ENCODE results near the gene POLR3E. TPM values are rescaled to one million over a fixed set of nuclear protein-coding genes. Genes with fewer than 3 reads are reported as not detected.
A peak's percentile ranks its signal among the peaks of the same experiment; 100 is the strongest.

The POLR3E gene, protein sequence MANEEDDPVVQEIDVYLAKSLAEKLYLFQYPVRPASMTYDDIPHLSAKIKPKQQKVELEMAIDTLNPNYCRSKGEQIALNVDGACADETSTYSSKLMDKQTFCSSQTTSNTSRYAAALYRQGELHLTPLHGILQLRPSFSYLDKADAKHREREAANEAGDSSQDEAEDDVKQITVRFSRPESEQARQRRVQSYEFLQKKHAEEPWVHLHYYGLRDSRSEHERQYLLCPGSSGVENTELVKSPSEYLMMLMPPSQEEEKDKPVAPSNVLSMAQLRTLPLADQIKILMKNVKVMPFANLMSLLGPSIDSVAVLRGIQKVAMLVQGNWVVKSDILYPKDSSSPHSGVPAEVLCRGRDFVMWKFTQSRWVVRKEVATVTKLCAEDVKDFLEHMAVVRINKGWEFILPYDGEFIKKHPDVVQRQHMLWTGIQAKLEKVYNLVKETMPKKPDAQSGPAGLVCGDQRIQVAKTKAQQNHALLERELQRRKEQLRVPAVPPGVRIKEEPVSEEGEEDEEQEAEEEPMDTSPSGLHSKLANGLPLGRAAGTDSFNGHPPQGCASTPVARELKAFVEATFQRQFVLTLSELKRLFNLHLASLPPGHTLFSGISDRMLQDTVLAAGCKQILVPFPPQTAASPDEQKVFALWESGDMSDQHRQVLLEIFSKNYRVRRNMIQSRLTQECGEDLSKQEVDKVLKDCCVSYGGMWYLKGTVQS
- total RNA-seq (2022) (68.7 and 70.8 TPM in 2 replicates), Bru-seq, nascent RNA (percentile 76 among the genes with signal in this experiment), BruChase-seq, experiment 1, labeled RNA remaining after a 2-hour chase (percentile 83 among the genes with signal in this experiment), BruChase-seq, experiment 2, labeled RNA remaining after a 6-hour chase (percentile 82 among the genes with signal in this experiment)
- long read RNA-seq, transcript POLR3E-201 (21 exons, 3,697 nt) = major isoform, 32 of 61 reads
- long read RNA-seq, partial matches to known transcripts = 13 of 61 reads
- long read RNA-seq, other reads (novel, unspliced or antisense) = 14 of 61 reads

DNA sequence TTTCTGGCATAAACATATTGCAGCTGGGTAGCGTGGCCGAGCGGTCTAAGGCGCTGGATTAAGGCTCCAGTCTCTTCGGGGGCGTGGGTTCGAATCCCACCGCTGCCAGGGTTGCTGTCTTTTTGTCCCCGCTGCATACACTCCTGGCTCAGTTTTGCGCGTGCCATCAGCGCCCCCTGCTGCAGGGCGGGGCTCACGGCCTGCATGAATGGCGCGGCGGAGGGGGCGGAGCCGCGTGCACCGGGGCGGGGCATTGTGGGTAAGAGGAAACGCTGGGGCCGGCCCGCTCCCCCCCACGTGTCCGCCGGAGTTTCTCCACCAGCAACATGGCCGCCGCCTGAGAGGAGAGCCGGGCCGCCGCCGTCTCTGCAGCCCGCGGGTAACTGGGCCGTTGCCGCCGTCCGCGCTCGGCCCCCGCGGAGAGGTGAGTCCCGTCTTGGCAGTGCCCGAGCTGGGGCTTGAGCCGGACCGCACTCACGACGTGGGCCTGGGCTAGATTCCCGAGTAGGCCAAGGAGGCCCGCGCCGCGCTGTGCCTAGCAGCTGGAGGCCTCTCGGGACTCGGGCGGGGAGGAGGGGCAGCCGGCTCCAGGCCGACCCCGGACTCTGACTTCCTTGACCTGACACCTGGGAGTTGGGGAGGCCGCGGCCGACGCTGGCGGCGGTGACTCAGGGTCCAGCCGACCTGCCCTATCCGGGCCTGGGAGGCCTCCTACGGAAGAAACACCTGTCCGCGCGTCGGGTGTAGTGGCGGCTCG is at the start of gene POLR3E:
POLR3E (plus strand) TSS at position 296 of the 757 bp plus-strand sequence. CDS start 5,560 bp downstream, outside the sequence.
- Mint-ChIP-seq H3K4me3 (ENCODE audit: unreplicated experiment) (peak within 1 kb of the TSS; percentile 82), H3K36me3 (ENCODE audit: insufficient read depth, unreplicated experiment) (peaks cover 44% of the 10 kb centered on the region), H3K4me1 (ENCODE audit: low read depth, unreplicated experiment) (peaks cover 13% of the 10 kb centered on the region), H3K9me3 (ENCODE audit: unreplicated experiment) (no peaks in the 10 kb centered on the region), H3K27me3 (ENCODE audit: insufficient read depth, unreplicated experiment) (no peaks in the 10 kb centered on the region), H3K27ac (ENCODE audit: unreplicated experiment) (peak within 1 kb of the TSS; percentile 83)
- ChIA-PET POLR2A (interaction anchor here (1.1 kb wide), 1 partner anchor 78 kb away, joined by 3 read pairs; no protein-coding TSS in a partner anchor), CTCF (interaction anchor here (0.8 to 1.1 kb wide), 2 partner anchors 91 kb away, joined by 3 to 5 read pairs; partner anchors contain the start of gene EEF2K)
- H3K36me3 ChIP-seq (ENCODE audit: control insufficient read depth, insufficient read depth, low read length) = no peaks in the 10 kb centered on the region
- intact Hi-C loops (cut with micrococcal nuclease; ENCODE audit: unreplicated experiment) = loop anchor here (1.0 to 5.0 kb wide), 5 partner anchors 72 to 295 kb away; partner anchors contain the start of genes EEF2K and PDZD9
- BruUV-seq (replicated peaks) = no TSS peak
- TF ChIP-seq, protein P1, sequence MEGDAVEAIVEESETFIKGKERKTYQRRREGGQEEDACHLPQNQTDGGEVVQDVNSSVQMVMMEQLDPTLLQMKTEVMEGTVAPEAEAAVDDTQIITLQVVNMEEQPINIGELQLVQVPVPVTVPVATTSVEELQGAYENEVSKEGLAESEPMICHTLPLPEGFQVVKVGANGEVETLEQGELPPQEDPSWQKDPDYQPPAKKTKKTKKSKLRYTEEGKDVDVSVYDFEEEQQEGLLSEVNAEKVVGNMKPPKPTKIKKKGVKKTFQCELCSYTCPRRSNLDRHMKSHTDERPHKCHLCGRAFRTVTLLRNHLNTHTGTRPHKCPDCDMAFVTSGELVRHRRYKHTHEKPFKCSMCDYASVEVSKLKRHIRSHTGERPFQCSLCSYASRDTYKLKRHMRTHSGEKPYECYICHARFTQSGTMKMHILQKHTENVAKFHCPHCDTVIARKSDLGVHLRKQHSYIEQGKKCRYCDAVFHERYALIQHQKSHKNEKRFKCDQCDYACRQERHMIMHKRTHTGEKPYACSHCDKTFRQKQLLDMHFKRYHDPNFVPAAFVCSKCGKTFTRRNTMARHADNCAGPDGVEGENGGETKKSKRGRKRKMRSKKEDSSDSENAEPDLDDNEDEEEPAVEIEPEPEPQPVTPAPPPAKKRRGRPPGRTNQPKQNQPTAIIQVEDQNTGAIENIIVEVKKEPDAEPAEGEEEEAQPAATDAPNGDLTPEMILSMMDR (IDR thresholded peaks at IDR 0.05; ENCODE audit: insufficient read depth in 1 of 2, low read depth in 1 of 2, low read length in 1 of 2, severe bottlenecking in 1 of 2, unreplicated experiment in 1 of 2) = peak; percentile 85 to 88
- peak; percentile 96 to 99 for DNase-seq
- no peaks in the 10 kb centered on the region for H3K27me3 ChIP-seq (replicated peaks; ENCODE audit: control insufficient read depth, insufficient read depth, low read length)
- peak within 1 kb of the TSS; percentile 77 for H3K4me3 ChIP-seq (ENCODE audit: low read depth, low read length)
- H3K4me1 ChIP-seq = peaks cover 5% of the 10 kb centered on the region
- H3K9me3 ChIP-seq = no peaks in the 10 kb centered on the region

DNA sequence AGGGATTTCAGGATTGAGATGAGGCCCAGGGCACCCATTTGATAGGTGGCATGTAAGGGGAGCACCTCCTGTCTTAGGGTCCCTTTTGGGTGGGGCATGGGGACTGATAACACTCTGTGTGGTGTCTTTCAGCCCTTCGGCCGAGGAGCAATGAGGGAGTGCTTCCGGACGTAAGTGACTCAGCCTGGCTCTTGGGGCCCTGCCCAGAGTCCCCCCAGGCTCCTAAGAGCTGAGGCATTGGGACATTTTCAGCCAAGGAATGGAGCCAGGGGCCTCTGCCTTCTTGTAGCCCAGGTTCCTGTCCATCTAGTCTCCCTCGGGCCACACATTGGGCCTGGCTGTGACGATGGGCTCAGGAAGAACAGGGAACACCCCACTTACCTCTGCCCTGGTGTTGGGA is 46.7 kb upstream of the POLR3E start:
- Mint-ChIP-seq H3K4me3 (ENCODE audit: unreplicated experiment) (no peak overlapping the region), H3K27ac (ENCODE audit: unreplicated experiment) (no peak overlapping the region), H3K4me1 (ENCODE audit: low read depth, unreplicated experiment) (no peaks in the 10 kb centered on the region), H3K36me3 (ENCODE audit: insufficient read depth, unreplicated experiment) (peaks cover 32% of the 10 kb centered on the region), H3K9me3 (ENCODE audit: unreplicated experiment) (no peaks in the 10 kb centered on the region), H3K27me3 (ENCODE audit: insufficient read depth, unreplicated experiment) (no peaks in the 10 kb centered on the region)
- Histone ChIP-seq H3K4me1 (no peaks in the 10 kb centered on the region), H3K27me3 (replicated peaks; ENCODE audit: control insufficient read depth, insufficient read depth, low read length) (no peaks in the 10 kb centered on the region), H3K4me3 (ENCODE audit: low read depth, low read length) (no peak overlapping the region), H3K9me3 (no peaks in the 10 kb centered on the region), H3K36me3 (ENCODE audit: control insufficient read depth, insufficient read depth, low read length) (peaks cover 5% of the 10 kb centered on the region)
- CTCF ChIA-PET = no interaction called here
- intact Hi-C loops (cut with micrococcal nuclease; ENCODE audit: unreplicated experiment) = no loop called here
- TF ChIP-seq, protein P1 (IDR thresholded peaks at IDR 0.05; ENCODE audit: insufficient read depth in 1 of 2, low read depth in 1 of 2, low read length in 1 of 2, severe bottlenecking in 1 of 2, unreplicated experiment in 1 of 2) = no peak
- BruUV-seq (replicated peaks) = no TSS peak
- DNase-seq = no peak
- POLR2A ChIA-PET = no interaction called here
